GM15510 (cell line): ENCODE results near the gene IGLL1.

Experiments used
- POLR2A ChIP-seq: IDR thresholded peaks from 3 replicates; pipeline ENCODE4 v1.6.1; 2011; ENCODE audit warnings: borderline replicate concordance; ENCODE audit not compliant: insufficient read length; ENCODE audit errors: extremely low read depth

The IGLL1 gene

DNA sequence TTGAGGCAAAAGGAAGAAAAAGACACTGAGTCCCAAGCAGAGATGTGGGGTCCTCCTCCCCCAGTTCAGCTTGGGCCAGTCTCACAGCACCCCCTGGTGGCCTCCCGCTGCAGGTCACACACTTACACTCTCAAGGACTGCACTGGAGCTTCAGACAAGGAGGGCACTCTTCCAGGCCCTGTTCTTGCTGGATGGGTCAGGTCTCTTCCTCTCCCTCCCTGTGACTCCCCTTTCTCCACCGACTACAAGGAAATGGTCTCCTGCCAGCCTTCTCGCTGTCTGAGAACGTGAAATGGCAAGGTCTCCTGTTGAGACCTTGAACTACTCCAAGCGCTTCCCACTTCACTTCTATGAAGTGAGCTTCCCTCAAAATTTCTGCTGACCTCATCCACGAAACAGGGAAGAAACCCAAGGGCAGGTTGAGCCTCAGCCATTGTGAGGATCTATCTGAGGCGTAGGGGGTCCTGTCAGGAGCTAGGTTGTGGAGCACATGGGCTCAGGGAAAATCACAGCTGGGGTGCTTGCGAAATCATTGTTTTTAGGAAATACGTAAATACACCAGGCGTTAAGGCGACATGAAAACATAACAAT, 11.2 kb upstream of the IGLL1 start:
- no peak for TF ChIP-seq POLR2A

- TF ChIP-seq POLR2A = no peak
These were observed 3.7 kb upstream of the IGLL1 start for GRCh38 chr22:23583836-23584235.

DNA sequence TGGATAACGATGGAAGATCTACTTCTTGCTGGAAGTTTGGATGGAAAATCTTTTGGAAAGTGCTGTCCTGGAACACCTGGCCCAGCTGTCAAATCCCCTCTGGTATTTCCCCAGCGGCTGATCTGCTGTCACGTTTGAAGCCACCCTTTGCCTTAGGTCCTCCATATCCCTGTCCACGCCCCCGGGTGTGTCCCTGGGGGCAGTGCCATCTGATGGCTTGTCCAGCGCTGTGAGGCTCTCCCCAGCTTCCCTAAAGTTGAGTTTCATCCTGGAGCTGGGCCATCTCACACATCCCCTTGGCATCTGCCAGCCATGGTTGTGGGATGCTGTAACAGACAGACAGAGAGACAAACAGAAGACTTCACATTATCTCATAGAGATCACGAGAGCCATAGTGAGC, 3.1 kb upstream of the IGLL1 start:
- no peak for TF ChIP-seq POLR2A

DNA sequence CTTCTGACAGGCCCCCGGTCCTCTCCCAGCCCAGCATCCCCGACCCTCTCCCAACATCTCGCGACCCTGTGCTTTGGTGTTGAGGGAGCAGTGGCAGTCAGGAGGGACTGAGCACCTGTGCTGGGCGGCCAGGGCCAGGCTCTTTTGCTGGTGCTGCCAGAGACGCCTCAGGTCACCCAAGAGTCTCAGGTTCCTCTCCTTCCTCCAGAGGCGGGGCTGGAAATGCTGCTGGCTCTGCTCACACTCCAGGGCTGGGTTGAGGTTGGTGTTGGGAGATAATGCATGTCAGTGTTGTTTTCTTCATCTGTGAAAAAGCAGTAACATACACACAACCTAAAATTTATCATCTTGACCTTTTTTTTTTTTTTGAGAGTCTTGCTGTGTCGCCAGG, 1.2 kb upstream of the IGLL1 start:
- no peak for TF ChIP-seq POLR2A

- TF ChIP-seq POLR2A = no peak
These were observed 628 bp upstream of the IGLL1 start for GRCh38 chr22:23580576-23581259.

GRCh38 chr22:23579280-23579679, 810 bp downstream of the IGLL1 start:
- no peak for TF ChIP-seq POLR2A

- no peak for TF ChIP-seq POLR2A
These were observed 1.8 kb downstream of the IGLL1 start for GRCh38 chr22:23578306-23578705.

GRCh38 chr22:23576681-23577080, 3.4 kb downstream of the IGLL1 start:
- TF ChIP-seq POLR2A = no peak

- TF ChIP-seq POLR2A = no peak
These were observed 4.5 kb downstream of the IGLL1 start for GRCh38 chr22:23575601-23576000.

GRCh38 chr22:23574877-23575276, 5.2 kb downstream of the IGLL1 start:
- TF ChIP-seq POLR2A = no peak

GRCh38 chr22:23574371-23574811, 5.7 kb downstream of the IGLL1 start:
- TF ChIP-seq POLR2A = no peak

- TF ChIP-seq POLR2A = no peak
These were observed 8.6 kb downstream of the IGLL1 start for GRCh38 chr22:23571486-23571885.

GRCh38 chr22:23570681-23571080, 9.4 kb downstream of the IGLL1 start:
- TF ChIP-seq POLR2A = no peak

- TF ChIP-seq POLR2A = no peak
These were observed 10.4 kb downstream of the IGLL1 start for GRCh38 chr22:23569716-23570115.

DNA sequence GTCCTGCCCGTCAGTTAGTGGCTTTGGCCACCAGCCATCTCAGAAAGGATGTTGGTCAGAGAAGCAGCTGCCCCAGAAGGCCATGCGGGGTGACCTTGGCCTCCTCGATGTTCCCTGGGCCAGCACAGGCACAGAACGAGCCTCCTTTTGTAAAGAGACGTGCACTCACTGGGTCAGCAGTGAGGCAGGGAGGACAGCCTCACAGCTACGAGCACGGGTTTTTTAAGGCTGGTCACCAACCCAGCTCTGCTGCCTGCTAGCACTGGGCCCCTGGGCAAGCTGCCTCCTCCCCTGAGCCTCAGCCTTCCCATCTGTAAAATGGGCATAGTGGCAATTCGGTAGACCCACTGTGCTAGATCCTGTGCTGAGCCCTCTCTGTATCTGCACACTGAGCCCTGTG, 10.8 kb downstream of the IGLL1 start:
- TF ChIP-seq POLR2A = no peak

DNA sequence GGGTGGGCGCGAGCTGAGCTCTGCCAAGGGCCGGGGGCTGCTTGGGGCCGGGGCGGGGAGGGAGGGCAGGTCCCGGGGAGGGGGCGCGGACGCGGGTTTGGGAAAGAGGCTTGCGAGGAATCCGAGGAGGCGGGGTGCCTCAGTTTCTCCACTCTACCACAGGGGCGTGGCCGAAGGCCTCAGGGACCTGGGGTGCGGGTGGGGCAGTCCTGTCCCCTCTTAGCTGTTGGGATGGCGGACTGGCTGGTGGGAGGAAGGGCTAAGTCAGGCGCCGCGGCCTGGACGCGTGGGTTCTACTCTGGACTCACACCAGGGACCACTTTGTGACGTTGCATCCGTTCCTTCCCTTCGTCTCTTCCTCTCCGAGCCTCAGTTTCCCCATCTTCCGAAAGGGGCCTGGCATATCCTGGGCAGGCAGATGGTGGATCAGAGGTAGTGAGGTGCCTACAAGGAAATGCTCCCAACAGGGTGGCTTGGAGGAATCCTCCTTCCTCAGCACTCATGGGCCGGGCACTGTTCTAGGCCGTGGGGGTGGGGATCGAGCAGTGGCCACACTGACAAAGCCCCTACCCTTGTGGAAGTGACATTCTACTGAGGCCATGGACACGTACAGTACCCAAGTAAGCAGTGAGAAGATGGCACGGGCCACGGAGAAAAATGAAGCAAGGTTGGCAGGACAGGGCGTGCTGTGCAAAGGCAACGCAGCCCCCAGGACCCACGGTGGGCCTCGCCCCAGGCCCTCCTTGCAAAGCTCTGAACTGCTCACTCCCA, 13.2 kb downstream of the IGLL1 start:
- no peak for TF ChIP-seq POLR2A
